Activated gamma-delta T cell treated with Interleukin-2 at 50 U/mL for 16 hours (primary cell): ENCODE results near the gene WNT3A.

Experiments used
- DNase-seq: peaks from one replicate; pipeline ENCODE4 v3.0.0-alpha.2; 2020

WNT3A gene

DNA sequence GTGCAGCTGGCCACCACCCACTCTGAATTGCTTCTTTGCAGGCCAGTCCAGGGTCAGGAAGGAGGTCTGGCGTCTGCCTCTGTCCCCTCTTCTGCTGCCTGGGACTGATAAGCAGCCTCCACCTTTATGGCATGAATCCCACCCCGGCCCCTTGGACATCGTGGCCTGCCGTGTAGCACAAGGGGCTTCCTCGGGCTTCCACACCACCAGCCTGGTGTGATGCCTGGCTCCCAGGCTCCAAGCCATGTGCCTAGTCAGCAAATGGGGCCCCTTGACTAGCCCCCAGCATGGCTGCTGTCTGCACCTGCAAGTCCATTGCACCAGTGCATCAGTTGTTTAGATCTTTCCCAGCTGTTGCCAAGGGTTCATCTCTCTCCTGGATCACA, 65.9 kb downstream of the WNT3A start:
- DNase-seq, result no peak

DNA sequence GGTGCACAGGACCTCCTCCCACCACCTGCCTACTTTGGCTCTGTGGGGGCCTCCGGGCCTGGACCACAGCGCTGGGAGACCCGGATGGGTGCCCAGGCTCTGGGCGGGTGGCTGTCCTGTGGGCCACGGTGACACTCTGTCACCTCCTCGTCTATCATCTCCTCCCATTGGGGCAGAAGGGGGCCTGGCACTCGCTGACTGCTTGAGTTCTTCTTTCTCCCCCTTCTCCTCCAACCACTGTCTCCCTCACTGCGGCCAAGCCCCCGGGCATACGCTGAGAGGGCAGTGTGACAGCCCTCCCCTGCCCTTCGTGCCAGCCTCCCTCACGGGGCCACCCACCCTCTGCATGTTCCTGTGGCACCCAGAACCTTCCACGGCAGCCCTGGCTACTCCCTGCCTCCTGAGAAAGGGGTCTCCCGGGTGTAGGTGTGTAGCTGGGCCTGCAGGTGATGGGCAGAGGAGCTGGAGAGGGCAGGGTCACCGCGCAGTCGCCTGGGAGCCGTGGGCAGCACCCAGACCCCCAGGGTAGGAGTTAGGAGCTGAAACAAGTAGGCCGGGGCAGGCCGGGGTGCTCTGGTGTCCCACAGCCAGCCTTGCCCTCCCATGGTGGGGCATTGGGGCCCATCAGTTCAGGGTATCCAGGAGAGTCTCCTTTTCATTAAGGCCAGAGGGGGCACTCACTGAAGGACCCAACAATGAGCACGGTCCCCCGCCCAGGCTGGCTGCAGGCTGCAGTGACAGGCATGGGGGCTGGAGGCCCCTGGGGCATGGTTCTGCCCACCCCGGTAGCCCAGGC, 66.5 kb downstream of the WNT3A start:
- no peak for DNase-seq

DNA sequence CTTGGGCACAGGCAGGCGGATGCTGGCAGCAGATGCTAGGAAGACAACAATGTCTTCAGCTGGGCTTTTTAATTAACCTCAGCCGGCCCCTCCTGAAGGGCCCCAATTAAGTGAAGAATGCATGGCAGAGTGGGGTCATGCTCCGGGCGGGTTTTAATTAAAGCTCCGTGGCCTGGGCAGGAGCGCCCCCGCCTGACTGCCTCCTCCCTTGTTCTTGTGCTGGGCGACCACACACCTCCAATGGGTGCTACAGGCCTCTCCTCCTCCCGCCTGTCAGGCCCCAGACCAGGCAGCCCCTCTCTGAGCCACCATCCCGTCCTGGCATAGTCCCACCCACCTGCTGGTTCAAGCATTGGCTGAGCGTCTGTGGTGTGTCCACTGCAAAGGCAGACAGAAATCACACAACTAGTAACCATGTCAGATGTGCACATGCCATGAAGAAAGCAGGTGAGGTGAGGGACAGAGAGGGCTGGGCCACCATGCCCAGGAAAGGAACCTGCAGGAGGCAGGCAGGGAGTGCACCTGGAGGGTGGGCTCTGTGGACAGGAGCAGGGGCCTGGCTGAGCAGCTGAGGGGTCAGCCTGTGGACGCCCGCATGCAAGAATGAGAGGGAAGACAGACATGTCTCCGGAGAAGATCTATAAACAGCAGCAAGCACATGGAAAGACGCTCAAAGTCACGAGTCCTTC, 67.2 kb downstream of the WNT3A start:
- no peak for DNase-seq

DNA sequence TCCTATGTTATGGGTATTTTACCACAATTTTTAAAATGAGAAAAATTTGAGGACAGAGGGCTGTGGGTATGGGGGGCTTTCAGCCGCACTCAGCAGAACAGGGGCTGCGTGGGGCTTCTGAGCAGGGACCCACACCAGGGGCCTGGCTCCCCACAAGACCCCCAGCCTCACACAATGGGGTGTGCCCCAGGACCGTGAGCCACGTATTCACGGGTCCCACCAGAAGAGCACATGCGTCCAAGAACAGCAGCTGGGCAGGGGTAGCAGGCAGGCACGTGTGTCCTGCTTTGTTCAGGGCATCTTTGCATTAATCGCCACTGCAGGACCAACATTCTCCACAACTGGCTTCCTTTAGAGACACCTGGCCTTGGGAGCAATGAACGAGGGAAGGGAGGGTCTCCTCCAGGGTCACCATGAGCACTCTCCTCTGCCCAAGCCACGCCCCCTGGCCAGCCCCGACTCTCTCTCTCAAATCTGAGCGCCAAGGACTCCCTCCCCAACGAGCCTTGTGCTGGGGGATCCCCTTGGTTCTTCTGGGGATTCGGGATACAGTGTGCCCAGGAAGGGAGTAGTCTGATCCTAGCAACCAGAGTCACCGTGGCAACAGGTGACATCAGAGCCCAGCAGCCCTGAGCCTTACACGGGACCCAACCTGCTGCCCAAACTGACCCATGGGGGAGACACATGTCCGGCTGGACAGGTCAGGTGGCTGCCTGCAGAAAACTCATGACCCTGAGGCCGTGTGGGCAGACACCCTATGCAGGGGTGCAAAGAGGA, 68.3 kb downstream of the WNT3A start:
- DNase-seq, result no peak

DNA sequence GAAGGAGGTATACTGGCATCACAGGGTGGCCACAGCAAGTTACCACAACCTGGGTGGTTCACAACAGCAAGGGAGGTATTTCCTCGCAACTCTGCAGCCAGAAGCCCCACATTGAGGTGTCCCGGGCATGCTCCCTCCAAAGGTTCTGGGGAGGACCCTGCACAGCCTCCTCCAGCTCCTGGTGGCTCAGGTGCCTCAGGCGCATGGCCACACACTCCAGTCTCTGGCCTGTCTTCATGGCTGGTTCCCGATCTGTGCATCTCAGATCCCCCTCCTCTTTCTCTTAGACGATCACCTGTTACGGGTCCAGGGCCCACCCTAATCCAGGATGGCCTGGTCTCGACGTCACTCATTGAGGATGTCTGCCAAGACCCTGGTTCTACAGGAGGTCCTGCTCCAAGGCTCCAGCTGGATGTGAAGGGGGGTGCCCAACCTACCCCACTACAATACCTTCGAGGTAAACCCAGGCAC, 69.0 kb downstream of the WNT3A start:
- no peak for DNase-seq

DNA sequence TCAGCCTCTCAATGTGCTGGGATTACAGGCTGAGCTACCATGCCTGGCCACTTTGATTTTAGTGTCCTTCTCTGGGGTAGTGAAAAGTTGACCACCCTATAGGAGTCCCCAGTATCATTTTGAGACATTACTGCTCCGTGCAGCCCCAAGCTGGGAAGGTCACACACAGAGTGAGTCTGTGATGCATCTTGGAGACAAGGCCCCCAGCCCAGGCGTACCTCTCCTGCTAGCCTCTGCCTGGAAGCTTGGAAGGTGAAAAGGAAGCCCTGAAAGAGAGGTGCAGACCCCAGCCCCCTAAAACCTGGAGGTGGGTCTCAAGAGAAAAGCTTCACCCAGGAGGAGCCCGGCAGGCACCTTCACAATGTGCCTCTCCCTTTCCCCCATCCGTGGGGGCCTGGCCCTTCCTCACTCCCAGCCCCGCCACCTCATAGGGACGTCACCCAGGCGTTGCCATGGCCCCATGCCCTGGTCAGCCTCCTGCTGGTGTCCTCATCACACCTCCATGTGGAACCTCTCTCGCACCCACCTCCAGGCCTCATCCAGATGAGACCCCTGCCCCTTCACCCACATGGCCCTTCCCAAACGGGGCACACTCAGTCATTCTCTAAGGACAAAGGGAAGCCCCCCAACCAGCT, 70.1 kb downstream of the WNT3A start:
- no peak for DNase-seq

DNA sequence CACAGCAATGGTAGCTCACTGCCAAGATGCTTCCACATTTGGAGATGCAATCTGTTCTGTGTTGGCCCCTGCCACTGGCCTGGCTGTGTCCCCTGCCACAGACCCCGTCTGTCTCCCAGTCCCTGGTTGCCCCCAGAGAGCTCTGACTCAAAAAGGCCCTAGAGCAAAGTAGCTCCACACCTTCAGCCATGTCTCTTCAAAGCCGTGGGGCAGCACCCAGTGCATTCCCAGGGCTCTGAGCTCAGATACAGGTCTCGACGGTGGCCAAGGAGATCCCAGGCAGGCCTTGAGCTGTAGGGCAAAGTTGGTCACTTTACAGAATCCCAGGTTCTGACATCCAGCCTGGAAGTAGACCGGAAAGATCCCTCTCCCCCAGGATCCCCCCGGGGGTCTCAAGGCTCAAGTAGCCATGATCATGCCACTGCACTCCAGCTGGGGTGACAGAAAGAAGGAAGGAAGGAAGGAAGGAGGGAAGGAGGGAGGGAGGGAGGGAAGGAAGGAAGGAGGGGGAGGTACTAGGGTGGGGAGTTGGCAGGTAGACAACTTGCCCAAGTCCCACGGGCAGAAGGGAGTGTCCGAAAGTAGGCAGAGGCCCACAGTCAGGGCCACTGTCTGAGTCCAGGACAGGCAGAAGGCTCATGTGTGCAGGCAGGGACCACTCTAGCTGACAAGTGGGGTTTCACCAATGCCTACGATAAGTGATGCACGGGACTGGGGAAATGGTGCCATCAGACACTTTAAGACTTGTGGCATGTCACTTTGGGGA, 71.0 kb downstream of the WNT3A start:
- DNase-seq, result no peak

DNA sequence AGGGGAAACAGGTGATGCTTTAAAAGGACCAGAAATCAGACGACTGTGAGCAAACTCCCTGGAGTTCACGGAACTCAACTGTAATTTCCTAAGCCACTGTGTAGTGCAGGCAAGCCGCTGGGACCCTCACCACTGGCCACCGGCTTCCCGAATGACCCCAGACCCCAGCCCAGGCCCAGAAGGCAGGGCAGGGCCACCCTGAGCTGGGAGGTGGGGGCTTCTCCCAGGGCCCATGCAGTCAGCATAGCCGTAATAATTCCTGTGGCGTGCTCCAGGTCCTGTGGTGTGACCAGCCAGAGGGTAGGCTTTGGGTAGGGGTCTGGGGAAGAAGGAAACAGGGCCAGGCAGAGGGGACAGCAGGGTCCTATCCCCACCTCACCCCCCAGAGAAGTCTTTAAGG, 72.2 kb downstream of the WNT3A start:
- no peak for DNase-seq

DNA sequence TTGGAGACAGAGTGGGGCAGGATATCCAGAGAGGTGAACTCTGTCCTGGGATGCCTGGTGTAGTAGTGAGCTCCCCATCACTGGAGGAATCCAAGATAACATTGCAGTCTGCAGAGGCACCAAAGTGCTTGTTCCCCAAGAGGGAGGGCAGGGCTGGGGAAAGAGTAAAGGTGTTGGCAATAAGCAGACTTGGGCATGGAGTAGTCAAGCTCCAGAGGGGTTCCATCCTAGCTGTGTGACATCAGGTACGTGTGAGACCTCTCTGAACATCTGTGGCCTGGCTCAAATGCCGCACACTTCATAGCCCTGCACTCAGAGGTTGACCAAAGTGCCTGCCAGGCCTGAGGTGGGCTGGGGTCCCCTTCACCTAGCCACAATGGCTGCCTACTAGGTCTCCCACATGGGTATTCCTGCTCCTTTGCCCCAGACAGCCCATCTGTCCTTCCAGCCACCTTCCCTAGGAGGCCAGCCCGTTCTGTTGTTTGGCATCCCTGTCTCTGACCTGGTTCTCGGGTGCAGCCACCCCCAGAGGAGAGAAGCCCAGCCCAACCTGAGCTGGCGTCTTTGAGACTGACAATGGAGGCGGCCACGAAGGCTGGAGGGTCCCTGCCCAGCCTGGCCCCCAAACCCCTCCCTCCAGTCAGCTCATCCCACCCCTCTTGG, 72.9 kb downstream of the WNT3A start:
- no peak for DNase-seq

DNA sequence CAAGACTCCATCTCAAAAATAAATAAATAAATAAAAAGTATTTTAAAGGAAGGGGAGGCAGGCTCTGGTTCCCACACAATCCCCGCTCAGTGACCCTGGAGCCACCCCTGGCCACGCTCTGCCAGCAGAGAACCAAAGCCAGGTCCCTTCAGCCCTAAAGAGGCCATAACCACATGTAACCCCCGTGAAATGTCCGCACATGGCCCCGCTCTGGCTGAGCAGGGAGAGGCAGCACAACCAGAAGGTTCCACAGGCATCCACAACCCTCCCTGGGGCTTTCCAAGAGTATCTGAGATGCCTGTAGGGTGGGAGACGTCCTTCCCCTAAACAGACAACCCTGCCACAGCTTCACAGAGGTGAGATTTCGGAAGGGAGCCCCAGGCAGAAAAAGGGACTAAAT, 74.3 kb downstream of the WNT3A start:
- no peak for DNase-seq

DNA sequence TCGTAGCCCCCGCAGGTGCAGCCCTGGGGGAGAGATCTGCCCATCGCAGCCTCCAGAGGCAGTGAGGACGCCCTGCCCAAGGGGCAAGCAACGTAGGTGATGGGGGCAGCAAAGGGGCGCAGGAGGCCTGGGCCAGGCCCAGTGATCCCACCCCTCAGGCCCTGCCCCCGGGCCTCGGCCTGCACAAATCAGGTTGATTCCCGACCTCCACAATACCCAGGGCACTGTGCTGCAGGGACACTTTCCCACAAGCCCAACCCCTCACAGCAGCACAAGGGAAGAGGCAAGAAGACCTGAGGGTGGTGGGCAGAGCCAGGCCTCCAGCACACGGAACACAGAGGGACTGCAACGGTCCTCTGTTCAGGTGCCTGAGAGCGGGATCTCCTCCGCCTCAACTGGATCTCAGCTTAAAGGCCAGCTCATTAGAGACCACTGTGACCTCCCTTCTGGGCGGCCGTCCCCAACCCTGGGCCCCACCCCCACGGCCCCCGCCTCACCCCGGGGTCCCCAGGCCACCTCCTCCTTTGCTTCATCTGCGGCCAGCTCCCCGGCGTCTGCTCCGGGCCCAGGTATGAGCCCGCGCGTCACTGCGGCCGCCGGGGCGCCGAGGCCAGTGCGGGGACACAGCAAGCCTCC, 74.9 kb downstream of the WNT3A start:
- DNase-seq, result no peak

DNA sequence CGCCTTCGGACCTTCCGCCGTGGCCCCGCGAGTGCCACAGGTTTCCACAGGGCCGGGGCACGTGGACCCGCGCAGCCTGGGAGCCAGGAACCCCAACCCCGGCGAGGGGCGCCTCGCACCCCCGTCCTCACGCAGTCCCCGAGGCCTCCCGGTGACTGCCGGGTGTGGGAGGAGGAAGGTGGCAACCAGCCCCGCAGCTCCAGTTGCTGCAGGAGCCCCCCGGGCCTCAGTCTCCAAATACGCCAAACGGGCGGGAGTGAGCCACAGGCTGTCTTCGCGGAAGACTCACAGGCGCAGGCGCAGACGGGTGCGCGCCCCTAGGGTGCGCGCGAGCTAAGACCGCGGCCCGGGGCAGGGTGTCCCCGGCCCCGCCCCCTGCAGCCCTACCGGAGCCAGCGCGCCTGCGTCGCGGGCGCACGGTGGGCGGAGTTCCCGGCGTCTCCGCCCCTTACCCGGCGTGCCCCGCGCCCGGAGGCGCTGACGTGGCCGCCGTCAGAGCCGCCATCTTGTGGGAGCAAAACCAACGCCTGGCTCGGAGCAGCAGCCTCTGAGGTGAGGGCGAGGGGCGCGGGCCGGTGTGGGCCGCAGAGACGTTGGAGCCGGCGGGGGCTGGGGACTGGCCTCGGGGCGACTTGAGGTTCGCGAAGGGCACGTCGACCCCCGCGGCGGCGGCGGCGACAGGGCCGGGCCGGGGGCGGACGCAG, 75.6 kb downstream of the WNT3A start, which contains the start of gene ARF1:
ARF1 (plus strand) TSS at position 495 of the 704 bp plus-strand sequence. CDS start 14,407 bp downstream, outside the sequence.
- DNase-seq, result peak; percentile 91

DNA sequence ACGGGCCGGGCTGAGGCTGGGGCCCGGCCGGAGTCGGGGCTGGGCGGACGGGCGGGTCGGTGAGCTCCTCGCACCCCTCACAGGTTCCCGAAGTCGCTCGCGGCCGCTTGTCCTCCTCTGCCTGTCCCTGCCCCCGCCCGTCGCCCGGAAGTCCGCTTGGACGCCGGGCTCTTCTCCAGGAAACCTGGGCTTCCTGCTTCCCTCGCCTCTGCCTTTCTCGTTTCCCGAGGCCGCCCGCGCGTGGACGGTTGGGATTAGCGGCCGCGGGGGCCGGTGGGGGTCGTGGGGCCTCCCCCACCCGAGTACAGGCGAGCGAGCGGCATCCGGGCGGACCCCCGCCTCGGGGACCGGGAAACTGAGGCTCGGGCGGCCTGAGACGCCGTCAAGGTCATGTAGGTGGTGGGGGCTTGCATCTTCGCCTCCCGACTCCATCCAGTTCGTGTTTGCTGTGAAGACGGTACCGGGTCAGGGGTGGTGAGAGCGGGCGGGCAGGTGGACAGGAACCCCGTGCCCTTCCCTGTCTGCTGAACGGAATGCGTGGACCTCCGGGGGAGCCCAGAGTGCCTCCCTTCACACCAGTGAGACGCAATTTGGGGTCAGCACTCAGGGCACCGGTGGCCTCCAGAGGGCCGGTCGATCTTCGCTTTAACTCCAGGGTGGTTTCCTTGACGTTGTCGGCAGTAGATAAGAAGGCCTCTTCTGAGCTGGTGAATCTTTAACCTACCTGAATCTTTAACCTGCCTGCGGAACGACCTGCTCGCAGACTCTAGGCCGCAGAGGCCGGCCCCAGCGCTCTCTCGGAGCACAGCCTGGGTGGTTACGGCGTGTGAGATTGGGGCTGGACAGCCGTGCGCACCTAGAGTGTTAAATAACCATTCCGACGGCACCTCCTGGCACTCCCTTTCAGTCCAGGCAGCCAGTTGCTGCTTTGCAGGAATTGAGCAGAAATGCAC, 76.4 kb downstream of the WNT3A start:
- peak; percentile 35 for DNase-seq

DNA sequence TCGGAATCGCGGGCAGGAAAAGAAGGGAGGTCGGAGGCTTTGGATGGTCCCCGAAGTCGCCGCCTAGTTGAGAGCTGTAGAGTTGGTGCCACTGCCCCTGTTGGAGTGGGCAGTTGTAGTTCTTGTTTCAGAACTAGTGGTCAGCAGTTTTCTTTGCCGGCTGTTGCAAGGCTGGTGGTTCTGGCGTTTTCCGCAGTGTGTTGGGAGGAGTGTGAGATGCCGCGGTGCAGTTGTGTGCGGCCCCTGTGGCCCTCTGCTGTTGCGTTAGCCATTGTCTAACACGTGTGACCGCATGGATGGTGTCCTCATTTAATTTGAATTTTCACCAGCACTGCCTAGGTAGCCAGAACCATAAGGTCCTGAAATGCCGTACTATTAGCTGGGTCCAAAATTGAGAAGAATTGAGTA, 77.1 kb downstream of the WNT3A start:
- no peak for DNase-seq

DNA sequence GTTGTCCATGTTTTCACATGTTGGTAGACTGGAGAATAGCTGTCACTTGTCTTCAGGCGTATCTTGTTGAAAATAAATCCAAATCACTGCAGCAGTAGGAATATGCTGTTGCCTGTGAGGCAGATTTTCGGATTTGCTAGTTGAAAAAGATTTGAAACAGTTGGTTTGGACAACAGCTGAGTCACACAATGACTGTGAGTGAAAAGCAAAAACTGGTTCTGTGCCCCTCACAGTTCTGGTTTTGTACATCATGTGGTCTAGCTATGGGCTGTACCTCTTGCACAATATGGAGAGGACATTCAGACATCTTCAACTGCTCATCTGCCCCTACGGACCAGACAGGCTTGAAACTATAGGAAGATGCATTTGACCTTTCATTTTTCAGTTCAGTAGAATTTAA, 77.5 kb downstream of the WNT3A start:
- DNase-seq, result no peak

DNA sequence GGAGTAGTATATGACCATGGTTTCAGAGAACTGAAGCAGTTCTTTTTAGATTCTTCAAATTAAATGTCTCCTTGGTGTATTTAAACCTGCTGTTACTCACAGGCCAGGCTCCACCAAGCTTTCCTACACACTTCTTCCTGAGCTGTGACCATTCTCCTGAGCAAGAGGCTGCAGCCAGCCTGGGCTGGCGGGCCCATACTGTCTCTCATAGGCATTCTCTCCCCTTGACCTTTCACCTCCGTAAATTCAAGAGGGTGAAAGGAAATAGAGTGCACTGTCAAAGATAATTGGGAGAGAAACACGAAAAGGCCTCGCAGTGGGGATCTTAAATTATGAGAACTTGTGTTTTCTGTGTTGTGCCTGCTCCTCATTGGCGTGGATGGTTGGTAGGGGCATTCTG, 78.0 kb downstream of the WNT3A start:
- no peak for DNase-seq

DNA sequence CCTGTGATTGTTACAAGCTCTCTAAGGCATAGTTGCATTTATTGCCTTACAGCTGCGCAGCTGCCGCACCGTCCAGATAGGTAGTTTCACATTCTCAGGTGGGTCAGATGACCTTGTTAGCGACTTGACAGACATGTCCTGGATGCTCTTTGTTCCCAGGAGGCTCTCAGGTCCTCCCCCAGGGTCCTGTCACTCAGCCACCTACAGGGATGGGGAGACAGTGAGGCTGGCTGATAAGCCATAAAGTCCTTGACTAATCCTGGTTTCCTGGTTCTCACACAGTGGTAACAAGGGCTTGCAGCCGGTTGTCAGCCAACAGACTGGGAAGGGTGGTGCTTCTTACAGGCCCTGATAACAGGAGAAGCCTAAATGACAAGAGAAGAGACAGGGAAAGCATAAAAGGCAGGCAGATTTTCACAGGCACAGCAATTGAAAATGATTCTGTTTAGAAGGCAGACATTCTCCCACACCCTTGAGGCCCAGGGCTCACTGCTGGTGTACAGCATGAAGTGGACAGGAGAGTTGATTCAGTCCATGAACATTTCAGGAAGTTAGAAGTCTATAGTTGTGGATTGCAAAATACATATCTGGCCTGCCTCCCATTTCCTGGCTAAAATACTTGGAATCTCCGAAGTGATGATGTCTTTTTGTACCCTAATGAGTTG, 78.6 kb downstream of the WNT3A start:
- DNase-seq, result no peak

DNA sequence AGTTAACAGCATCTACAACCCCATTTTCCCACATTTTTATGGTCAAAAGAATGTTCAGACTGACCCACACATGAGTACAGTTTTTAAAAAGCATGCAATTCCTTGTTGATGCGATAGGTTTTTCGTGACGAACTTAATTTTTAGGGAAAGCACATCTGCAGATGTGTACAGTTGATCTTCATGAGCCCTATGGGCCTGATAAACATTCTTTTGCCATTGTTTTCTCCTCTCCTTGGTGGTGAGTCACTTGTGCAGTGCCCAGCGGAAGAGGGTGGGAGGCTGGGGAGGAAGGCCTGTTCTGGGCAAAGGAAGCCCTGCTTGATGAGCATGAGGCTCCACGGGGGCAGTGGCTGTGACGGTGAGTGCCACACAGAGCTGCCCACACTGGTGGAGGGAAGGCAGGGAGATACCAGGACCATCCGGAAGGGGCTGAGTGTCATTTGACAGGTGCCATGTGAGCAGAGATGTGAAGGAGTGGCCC, 81.0 kb downstream of the WNT3A start:
- peak; percentile 32 for DNase-seq
